T-helper 9 cell (primary cell): ENCODE results near the gene CEP104.

Experiments used
- DNase-seq: peaks from one replicate; pipeline ENCODE4 v3.0.0-alpha.2; 2020

CEP104 gene

DNA sequence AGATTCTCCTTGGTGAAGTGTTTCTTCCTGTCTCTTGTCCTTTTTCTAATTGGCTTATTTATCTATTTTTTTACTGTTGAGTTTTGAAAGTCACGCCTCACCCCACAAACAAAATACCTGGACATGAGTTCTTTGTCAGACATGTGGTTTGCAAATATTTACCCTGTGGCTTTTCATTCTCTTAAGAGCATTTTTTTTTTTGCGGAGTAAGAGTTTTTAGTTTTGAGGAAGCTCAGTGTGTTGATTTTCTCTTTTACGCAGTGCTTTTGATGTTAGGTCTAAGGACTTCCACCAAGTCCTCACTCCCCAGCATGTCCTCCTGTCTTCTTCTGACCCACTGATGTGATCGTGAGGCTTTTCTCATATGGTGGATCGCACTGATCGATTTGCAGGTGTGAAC lies 7.9 kb upstream of the CEP104 start:
- DNase-seq, result no peak

DNA sequence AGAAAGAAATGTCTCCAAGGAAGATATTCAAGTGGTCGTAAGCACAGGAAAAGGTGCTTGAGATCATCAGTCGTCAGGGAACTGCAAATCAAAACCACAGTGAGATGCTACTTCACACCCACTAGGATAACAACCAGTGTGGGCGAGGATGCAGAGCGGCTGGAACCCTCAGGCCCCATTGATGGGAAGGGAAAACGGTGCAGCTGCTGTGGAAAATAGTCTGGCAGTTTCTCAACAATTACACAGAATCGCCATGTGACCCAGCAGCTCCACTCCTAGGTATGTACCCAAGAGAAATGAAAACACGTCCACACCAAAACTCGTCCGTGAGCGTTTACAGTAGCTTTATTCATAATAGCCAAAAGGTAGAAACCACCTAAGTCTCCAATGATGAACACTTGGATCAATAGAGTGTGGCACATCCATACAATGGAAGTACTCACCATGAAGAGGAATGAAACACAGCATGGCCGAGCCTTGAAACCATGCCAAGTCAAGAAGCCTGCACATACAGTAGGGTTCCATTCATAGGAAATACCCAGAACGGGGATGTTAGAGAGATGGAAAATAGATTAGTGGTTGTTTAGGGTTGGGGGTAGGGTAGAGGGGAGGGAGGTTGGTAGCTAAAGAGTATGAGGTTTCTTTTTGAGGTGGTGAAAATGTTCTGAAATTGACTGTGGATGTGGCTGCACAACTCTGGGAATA lies 6.4 kb upstream of the CEP104 start:
- no peak for DNase-seq

DNA sequence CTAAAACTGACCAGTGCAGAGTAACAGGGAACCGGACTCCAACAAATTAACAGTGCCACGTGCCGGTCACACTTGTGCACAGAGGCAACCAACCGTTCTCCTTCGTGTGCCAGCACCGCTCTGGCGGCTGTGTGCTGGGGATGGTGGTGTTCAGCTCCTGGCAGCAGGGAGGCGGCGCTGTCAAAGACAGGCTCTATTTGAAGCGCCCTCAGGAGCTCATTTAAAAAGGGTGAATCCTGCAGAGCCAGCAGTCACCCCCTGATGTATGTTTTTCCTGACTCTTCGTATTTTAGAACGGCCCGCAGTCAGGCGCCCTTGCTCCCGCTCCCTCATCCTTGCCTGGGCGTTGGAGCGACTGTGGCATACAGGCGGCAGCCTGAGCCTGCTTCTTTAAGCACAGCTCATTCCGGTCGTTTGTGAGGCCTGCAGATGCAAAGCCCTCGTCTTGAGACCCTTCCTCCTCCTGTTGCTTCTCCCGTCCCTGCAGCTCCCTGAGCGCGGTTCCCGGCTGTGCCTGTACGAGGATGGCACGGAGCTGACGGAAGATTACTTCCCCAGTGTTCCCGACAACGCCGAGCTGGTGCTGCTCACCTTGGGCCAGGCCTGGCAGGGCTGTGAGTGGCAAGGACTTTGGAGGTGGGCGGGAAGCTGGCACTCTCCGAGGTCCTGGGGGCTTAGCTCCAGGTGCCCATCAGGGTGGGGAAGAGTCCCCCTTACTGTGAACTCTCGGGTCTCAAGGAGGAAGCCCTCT lies 1.4 kb upstream of the CEP104 start:
- no peak for DNase-seq

DNA sequence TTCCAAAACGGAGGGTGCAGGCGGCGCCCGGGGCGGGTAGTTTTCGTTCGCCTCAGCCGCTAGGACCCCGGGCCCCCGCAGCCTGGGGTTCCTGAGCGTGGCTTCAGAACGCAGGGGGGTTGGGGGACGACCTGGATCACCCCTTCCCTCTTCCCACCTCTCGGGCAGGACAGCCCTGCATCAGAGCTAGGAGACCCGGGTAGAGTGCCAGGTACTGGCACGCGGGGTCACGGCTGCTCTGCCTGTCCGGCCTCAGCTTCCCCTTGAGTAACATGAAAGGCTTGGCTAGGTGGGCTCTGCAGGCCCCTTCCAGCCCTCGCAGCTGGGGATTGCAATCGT lies 749 bp upstream of the CEP104 start:
- no peak for DNase-seq

DNA sequence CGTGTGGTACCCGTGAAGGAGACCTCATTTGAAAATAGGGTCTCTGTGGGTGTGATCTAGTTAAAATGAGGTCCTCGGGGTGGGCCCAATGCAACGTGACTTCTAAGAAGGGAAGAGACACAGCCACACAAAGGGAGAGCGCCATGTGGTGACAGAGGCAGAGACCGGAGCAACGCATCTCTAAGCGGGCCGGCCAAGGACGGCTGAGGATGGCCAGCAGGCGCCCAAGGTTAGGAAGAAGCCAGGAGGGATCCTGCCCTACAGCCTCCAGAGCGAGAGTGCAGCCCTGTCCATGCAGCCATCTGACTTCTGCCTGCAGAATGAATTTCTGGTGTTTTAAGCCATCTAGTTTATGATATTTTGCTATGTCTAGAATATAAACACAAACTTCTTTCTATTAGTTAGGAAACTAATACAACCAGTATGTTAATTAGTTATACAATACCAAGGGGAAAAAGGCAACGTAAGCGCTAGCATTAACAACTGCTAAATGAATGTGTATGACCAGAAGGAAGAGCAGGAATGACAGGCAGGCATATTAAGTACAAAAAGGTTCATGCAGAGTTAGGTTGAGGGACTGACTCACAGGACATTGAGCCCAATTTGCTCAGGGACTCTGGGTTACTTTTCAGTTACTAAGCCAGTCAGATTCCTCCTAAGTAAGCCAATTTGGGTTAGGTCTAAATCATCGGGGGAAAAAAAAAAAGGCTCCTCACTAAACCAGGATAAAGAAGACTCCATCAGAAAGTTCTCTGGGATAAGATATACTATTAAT lies 4.1 kb downstream of the CEP104 start:
- no peak for DNase-seq

DNA sequence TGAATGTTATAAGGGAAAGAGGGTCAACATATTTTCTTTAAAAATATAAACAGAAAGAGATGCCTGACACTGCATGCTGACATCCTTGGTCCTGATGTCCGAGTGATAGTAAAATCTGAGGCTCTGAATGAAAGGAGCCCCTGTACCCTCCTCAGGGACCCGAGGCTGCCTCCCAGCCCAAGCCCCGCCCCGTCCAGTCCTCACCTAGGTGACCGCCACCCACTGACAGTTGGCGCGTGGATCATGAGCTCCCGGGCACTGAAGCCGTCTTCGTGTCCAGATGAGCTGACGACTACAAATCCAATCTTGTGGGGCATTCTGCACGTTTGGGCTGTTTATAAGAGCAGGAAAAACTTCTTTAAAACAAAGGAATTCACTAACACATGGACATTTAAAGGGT lies 4.9 kb downstream of the CEP104 start:
- no peak for DNase-seq

DNA sequence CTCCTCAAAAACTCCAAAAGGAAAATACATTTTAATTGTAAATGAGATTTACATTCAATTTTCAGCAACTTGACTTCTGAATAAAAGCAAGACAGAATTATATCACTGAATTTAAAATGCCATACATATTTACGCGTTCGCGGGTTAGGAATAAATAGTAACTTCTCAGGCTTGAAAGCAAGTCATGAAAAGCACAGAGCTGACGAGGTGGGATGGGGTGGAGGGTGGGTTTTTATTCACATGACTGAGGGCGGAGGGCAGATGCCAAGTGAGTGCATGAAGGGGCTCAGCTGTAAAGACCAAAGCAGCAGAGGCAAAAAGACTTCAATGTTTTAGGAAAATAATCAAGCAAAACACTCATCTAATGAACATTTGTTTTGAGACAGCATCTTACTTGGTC lies 5.7 kb downstream of the CEP104 start:
- DNase-seq, result no peak

DNA sequence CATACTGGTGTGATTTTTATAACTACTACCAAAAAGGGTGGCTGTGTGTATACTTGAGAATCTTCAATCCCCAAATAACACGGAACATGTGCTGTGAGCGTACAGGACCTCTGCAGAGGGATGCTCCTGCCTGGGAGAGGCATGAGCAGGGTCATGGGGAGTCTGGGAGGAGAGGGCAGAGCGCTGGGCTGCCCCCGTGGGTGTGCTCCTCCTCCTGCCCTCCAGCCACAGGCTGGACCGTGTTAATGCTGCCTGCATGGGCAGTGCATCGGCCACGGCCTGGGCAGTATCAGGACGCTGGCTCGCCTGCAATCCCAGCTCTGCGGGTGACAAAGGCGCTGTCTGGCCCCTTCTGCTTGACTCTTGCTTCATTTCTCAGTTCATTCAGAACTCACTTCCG lies 6.2 kb downstream of the CEP104 start:
- no peak for DNase-seq

DNA sequence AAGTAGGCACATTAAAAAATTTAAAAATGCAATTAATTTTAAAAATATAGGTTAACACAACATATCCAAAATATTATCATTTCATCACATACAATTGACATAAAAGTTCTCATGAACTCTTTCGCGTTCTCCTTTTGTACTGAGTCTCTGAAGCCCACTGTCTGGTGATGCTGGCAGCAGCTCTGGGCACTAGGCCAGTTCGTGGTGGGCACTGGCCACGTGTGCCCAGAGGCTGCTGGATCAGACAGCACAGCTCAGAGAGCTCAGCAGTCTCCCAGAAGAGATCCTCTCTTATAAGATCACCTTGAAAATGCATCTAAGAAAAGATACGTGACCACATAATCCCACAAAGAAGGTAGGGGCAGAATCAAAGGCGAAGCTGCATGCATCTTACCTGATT lies 9.9 kb downstream of the CEP104 start:
- no peak for DNase-seq

DNA sequence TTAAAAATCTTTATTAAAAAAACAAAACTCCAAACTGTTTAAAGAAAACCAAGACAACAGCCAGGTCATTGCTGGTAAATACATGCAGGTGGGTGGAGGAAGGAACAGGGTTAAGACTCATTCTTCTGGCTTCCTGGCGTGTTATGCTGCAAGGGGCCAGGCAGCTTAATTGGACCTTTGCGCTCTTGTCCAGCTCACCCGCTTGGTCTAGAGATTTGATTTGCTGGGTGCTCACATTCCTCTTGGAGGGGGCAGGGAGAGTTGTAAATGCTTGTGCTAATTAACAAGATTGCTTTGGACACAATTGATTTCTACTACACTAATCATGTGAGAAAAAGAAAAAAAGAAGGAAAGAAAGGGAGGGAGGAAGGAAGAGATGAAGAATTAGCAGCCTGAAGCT lies 10.5 kb downstream of the CEP104 start:
- no peak for DNase-seq

DNA sequence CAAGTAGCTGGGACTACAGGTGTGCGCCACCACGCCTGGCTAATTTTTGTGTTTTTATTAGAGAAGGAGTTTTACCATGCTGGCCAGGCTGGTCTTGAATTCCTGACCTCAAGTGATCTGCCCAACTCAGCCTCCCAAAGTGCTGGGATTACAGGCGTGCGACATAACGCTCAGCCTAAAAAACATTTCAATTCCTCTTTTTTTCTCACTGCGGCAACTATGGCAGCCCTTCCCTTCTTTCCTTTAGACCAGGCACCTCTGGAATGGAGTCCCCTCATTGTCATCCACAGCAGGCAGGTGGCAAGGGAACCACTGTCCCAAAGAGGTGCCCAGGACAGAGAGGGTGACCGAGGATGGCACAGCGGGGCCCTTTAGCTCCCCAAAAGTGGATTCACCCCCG lies 14.1 kb downstream of the CEP104 start:
- no peak for DNase-seq

DNA sequence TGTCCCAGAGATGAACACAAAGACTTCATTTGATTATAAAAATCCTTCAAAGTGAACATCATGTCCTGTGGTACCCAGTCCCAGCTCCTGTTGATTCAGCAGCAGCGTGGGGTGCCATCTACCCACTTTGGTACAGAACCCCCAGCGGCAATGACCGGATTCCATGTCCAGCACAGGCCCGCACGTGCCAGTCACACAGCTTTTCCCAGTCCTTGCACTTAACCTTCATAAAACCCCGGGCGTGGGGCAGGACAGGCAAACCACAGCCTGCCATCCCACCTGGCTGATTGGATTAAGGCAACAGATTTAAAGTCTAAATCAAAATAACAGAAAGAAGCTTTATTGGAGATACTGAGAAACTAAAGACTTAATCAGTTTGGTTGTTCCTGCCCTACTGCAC lies 15.5 kb downstream of the CEP104 start:
- DNase-seq, result no peak

DNA sequence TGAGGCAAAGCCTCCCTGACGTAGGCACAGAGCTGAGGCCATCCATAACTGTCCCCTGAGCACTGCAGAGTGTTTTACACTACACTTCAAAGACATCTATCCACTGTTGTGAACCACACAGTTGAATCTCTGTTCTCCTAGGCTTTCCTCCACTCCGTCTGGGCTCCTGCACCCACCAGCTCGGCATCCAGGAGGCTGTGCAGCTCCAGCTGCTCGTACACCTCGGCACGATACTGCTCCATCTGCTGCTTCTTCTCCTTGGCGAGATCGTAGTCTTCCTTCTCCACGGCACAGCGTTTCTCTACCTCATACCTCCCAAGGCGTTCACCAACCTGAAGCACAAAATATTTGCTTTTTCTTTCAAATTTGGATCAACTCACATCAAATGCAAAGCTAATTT lies 18.2 kb downstream of the CEP104 start:
- DNase-seq, result no peak

DNA sequence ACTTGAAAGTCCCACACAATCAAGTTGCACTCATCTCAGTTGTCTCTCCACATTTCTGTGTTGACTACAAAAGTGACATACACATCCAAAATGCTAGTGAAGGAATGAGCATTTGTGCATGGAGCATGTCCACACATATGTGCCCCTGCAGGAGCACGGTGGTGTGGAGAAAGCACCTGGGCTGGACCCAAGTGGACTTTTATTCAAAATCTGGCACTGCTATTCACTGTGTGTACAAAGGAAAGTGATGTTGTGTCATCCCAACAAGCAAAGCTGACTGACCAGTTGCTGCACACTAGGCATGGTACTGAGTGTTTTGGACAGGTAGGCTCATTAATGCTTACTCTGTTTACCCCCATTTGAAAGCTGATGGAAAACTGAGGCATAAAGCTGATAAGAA lies 19.3 kb downstream of the CEP104 start:
- DNase-seq, result no peak

DNA sequence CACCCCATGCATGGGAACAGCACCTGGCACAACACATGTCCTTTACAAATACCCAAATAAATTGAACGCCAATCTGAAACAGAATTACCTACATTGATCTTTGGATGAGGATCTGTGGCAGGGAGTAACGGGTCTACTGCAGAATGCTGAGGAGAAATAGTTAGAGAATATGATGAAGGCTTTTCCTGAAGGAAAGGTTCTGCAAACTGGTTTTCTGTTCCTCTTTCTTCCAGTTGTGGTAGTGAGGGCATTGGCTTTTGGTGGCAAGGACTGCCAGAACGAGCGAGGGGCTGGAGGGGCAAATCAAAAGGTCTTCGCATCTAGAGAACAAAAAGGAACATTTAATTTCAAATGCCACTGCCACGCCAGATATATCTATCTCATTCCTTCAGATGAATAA lies 19.8 kb downstream of the CEP104 start:
- DNase-seq, result no peak

DNA sequence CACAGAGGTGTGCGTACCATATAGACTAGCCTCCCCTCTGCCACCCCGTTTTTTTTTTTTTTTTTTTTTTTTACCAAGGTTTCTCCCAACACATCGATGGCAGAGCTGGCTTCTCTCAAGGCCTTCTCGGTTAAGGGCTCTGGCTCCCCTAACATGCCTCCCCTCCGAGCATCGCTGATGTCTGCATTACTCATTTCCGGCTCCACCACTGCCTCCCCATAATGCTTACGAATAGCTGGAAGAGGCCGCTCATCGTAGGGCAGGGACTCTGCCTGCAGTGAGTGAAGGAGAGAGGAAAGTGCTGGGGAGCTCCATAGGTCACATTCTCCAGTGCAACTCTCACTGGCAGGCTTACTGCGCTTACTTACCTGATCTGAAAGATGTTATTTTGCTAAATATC lies 20.6 kb downstream of the CEP104 start:
- no peak for DNase-seq

DNA sequence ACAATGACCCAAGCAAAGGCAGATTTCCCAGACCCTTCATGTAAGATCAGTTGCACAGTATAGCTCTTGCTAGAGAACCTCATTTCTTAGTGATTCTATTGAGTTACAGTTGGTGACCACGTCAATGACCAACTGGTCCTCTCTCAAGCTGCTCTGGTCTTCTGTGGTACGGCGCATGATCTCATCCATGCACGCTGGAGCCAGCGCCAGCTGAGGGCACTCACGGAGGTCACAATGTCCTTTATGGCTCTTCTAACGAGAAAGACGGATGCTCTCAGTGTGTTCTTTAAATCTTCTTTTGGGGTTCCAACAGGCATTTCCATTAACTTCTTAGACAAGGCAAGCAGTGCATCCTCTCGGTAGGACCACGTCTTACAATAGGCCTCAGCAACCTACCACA lies 22.3 kb downstream of the CEP104 start:
- DNase-seq, result no peak

DNA sequence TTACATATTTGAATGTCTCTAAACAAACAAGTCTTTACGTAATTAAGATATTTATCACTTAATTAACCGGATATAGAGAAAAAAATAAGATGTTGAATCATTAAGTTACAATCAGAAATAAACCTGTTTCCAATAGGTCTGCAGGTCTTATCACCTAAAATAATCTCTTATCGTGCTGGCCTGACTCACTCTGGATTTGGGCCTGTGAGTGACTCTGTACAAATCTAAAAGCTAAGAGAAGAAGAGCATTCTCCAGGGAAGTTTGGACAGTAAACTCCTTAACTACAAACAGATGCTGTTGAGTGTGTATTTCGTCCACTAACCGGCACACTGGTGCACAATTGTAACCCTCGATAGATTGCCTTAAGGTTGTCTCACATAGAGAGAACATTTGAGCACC lies 25.3 kb downstream of the CEP104 start:
- no peak for DNase-seq

DNA sequence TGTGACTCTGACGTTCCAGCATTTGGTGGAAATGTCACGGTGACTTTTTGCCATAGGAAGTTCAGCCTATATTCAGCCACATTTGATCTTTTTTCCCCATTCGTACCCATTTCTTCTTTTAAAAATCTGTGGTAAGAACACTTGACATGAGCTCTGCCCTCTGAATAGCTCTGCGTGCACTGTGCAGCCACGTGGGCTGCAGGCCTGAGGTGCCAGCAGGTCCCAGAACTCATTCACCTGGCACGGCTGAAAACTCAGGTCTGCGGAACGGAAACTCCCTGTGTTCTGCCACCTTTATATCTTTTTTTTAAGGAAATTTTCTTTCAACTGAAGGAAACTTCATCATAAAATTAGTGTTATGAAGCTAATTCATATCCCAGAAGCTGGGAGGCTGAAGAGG lies 28.6 kb downstream of the CEP104 start:
- no peak for DNase-seq

DNA sequence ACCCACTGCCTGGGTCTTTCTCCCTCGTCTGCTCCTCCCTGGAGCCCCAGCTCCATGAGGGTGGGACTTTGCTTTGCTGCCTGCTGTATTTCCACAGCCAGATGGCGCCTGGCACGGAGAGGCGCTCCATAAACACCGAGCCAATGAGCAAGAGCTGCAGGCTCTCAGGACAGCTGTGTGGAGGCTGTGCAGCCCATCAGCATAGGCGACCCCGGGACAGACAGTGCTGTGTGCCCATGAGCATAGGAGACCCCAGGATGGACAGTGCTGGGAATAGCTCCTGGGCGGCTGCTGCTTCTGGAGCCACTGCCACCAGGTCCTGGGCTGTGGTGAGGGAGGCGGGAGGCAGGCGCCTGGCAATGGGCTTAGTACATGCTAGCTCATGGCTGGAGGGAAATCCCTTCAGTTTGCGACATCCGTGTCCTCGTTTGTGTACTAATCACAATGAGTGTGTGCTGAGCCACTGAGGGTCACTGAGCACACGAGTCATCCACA lies 29.2 kb downstream of the CEP104 start:
- DNase-seq, result no peak

DNA sequence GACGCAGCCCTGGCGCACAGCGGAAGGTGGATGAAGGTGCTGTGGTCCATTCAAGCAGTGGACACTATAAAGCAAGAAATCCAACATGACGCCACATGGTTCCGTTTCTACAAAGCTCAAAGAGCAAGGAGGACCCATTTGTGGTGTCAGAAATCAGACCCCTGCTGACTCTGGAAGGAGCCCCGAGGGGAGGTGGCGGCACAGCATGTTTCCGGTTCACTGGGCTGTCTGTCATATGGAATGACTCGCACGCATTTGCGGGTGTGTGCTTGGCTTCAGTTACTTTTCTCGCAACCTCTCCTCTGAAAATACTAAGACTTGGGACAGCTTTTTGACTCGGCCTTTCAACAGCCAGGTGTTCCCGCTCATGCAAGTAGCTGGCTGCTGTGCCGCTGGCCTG lies 31.7 kb downstream of the CEP104 start:
- DNase-seq, result no peak

DNA sequence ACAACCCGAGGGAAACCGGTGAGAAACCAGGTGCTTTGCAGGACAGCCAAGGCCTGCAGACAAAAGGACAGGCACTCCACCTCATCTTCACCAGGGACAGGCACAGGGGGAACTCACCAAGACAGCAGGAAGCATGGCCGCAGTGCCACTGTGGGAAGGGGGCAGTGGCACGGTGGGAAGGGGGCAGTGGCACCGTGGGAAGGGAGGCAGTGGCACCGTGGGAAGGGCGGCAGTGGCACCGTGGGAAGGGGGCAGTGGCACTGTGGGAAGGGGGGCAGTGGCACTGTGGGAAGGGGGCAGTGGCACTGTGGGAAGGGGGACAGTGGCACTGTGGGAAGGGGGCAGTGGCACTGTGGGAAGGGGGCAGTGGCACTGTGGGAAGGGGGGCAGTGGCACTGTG lies 32.4 kb downstream of the CEP104 start:
- DNase-seq, result no peak

DNA sequence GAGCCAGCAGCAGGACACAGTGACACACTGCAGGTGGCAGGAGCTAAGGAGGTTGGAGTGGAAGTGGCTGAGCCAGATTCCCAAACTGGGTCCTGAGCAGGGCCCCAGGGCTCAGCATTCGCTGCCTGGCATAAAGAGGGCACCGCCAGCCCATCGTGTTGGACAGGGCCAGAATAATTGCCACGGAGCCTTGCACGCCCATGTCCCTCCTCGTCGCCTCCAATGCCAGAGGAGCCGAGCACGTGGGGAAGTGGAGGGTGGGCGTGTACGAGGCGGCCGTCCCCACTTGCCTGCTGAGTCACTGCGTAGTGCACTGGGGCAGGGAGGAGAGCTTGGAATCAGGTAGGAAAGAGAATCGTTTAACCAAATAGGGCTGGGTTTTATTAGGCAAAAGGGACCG lies 34.6 kb downstream of the CEP104 start:
- no peak for DNase-seq

DNA sequence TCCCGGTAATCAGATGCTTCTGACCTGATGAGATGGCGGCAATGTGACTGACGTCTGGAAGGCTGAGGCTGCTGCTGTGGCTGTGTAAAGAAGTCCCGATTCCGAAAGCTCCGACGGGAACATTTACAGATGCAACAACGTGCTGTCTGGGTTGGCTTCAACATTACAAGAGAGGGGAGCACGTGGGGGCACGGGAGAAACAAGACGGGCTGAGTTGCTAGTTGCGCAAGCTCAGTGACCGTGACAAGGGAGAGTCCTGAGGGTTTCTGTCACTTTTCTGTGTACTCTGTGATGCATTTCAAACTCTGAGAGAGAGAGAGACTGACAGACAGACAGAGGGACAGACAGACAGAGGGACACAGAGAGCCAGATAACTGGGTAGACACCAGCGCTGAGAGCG lies 35.1 kb downstream of the CEP104 start:
- no peak for DNase-seq
